Uterus (tissue), 2 donors: ENCODE results near the gene TPM1.

Experiments
- CTCF ChIP-seq, 4 experiments: fragments of 200-600 bp in 2 of 4; fragments of 450-650 bp in 2 of 4; sonication (generic) in 2 of 4; IDR thresholded peaks; one replicate each; pipeline ENCODE4 v1.5.1; 2016 to 2019; ENCODE audit warnings: antibody characterized with exemption in 4 of 4, mild to moderate bottlenecking in 2 of 4, moderate library complexity in 1 of 4
- POLR2A ChIP-seq, 2 donors: fragments of 450-650 bp; IDR thresholded peaks; one replicate each; pipeline ENCODE4 v1.6.1; 2016; ENCODE audit warnings: antibody characterized with exemption in 2 of 2, mild to moderate bottlenecking in 1 of 2, moderate library complexity in 1 of 2

GRCh38 chr15:63110428-63111026 lies 68.0 kb downstream of the TPM1 start:
- TF ChIP-seq CTCF (IDR thresholded peaks at IDR 0.05) (no peak), POLR2A (IDR thresholded peaks at IDR 0.05) (no peak)
